Fibroblast of lung (primary cell): ENCODE measurements around the gene DYDC1.
A peak's percentile ranks its signal among the peaks of the same experiment; 100 is the strongest.

ENCODE experiments used
- EZH2 ChIP-seq: IDR thresholded peaks from 2 replicates; pipeline ENCODE4 v1.5.1; 2012; ENCODE audit warnings: low read length, control low read depth, mild to moderate bottlenecking; ENCODE audit errors: missing control alignments
- TF ChIP-seq, protein P1 (sequence below), 2 donors: IDR thresholded peaks in 1 of 2; conservative IDR thresholded peaks in 1 of 2; 1 replicate in 1 of 2; 2 replicates in 1 of 2; pipeline ENCODE4 v1.5.1; 2011 to 2012; ENCODE audit warnings: low read length in 2 of 2, control low read depth in 1 of 2, inconsistent platforms in 1 of 2, low read depth in 1 of 2, mild to moderate bottlenecking in 1 of 2

DNA sequence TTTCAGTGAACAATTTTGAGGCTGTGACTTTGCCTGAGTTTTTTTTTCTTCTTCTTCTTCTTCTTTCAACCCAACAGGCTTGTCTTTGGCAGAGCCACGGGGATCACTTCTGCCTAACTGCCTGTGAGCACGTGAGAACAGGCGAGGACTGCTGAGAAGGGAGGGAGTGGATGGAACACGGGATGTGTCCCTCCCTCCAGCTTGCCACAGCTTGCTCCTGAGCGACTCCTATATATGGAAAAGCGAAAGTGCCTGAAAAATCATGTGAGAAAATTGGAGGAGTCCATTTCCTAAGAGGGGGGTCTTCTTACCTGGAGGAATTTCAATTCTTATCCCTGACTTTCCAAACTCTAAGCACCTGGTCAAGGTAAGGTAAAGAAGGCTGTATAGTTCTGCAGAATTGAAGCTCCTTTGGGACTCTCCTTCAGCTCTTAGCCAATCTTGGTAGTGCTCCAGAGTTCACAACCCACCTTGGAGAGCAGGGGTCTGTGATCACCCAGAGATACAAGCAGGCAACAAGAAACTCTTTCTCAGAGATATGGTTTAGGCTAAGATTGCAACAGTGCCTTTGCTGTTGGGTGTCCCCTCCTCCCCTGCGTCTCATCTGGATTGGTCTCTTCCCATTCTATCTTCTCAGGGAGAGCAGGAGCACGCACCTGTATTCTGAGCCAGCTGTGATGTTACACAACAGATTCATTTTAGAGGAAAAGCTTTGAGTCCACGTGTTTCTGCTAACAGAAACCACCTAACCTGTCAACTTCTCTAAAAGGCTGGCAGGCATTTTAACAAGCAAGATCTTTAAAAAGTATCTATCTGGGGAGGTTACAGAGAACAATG is 66.9 kb downstream of the DYDC1 start, which contains the start of gene MAT1A:
- TF ChIP-seq, protein P1, sequence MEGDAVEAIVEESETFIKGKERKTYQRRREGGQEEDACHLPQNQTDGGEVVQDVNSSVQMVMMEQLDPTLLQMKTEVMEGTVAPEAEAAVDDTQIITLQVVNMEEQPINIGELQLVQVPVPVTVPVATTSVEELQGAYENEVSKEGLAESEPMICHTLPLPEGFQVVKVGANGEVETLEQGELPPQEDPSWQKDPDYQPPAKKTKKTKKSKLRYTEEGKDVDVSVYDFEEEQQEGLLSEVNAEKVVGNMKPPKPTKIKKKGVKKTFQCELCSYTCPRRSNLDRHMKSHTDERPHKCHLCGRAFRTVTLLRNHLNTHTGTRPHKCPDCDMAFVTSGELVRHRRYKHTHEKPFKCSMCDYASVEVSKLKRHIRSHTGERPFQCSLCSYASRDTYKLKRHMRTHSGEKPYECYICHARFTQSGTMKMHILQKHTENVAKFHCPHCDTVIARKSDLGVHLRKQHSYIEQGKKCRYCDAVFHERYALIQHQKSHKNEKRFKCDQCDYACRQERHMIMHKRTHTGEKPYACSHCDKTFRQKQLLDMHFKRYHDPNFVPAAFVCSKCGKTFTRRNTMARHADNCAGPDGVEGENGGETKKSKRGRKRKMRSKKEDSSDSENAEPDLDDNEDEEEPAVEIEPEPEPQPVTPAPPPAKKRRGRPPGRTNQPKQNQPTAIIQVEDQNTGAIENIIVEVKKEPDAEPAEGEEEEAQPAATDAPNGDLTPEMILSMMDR (conservative IDR thresholded peaks at IDR 0.05 in 1 of 2, IDR thresholded peaks at IDR 0.05 in 1 of 2; ENCODE audit: low read depth in 1 of 2, low read length in 2 of 2), result peak; percentile 5 to 10
- no peak for TF ChIP-seq EZH2
